ENCODE results near the gene CDH3. TPM values are rescaled to one million over a fixed set of nuclear protein-coding genes. Genes with fewer than 3 reads are reported as not detected.

The CDH3 gene
- polyA plus RNA-seq, 2 of the 4 experiments (the other 2 are of a cell fraction) = 0.08 to 0.25 TPM

GRCh38 chr16:68740628-68741346, 95.7 kb downstream of the CDH3 start:
- ATAC-seq = no peak
- peaks cover 73% of the 10 kb centered on the region for H3K4me1 ChIP-seq
- no peaks in the 10 kb centered on the region for H3K9me3 ChIP-seq
- H3K27ac ChIP-seq = peak overlapping the region; percentile 78 to 94
- H3K4me2 ChIP-seq = peak overlapping the region; percentile 72
- DNase-seq (ENCODE audit: low read depth in 1 of 2, low spot score in 1 of 2) = no peak
- FAIRE-seq = no peak
- ChIA-PET CTCF (interaction anchor here (0.6 to 2.5 kb wide), 8 partner anchors 20 to 212 kb away, joined by 3 to 8 read pairs (median 4); partner anchors contain the start of gene TANGO6), POLR2A (interaction anchor here (1.0 kb wide), 2 partner anchors 49 to 57 kb away, joined by 3 to 4 read pairs; no protein-coding TSS in a partner anchor)
- no peak overlapping the region for H3K4me3 ChIP-seq
- TF ChIP-seq POLR2A (IDR thresholded peaks at IDR 0.05; ENCODE audit: low read length) (no peak), GATA3 (IDR thresholded peaks at IDR 0.05; ENCODE audit: borderline replicate concordance) (no peak), CHD4 (IDR thresholded peaks at IDR 0.05; ENCODE audit: borderline replicate concordance) (no peak), FOXS1 (CRISPR knock-in tag; IDR thresholded peaks at IDR 0.05) (no peak), CEBPB (IDR thresholded peaks at IDR 0.05) (no peak), KDM5A (IDR thresholded peaks at IDR 0.05) (no peak), HOXA7 (CRISPR knock-in tag; IDR thresholded peaks at IDR 0.05) (no peak), RCOR1 (IDR thresholded peaks at IDR 0.05; ENCODE audit: low read depth, low read length) (no peak), ZSCAN20 (CRISPR knock-in tag; IDR thresholded peaks at IDR 0.05) (no peak), TP53 (CRISPR knock-in tag; IDR thresholded peaks at IDR 0.05) (no peak), HEYL (CRISPR knock-in tag; IDR thresholded peaks at IDR 0.05) (no peak), FOSL2 (IDR thresholded peaks at IDR 0.05) (no peak), FOSL2 (CRISPR knock-in tag; IDR thresholded peaks at IDR 0.05) (no peak), REST (IDR thresholded peaks at IDR 0.05) (no peak), FOSB (CRISPR knock-in tag; IDR thresholded peaks at IDR 0.05) (no peak), NFE2L2 (conservative IDR thresholded peaks at IDR 0.05; ENCODE audit: low read length) (no peak), BHLHE40 (IDR thresholded peaks at IDR 0.05; ENCODE audit: low read depth, low read length) (no peak)
- TF ChIP-seq, protein P1, sequence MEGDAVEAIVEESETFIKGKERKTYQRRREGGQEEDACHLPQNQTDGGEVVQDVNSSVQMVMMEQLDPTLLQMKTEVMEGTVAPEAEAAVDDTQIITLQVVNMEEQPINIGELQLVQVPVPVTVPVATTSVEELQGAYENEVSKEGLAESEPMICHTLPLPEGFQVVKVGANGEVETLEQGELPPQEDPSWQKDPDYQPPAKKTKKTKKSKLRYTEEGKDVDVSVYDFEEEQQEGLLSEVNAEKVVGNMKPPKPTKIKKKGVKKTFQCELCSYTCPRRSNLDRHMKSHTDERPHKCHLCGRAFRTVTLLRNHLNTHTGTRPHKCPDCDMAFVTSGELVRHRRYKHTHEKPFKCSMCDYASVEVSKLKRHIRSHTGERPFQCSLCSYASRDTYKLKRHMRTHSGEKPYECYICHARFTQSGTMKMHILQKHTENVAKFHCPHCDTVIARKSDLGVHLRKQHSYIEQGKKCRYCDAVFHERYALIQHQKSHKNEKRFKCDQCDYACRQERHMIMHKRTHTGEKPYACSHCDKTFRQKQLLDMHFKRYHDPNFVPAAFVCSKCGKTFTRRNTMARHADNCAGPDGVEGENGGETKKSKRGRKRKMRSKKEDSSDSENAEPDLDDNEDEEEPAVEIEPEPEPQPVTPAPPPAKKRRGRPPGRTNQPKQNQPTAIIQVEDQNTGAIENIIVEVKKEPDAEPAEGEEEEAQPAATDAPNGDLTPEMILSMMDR (IDR thresholded peaks at IDR 0.05) = no peak
- TF ChIP-seq, protein P2, sequence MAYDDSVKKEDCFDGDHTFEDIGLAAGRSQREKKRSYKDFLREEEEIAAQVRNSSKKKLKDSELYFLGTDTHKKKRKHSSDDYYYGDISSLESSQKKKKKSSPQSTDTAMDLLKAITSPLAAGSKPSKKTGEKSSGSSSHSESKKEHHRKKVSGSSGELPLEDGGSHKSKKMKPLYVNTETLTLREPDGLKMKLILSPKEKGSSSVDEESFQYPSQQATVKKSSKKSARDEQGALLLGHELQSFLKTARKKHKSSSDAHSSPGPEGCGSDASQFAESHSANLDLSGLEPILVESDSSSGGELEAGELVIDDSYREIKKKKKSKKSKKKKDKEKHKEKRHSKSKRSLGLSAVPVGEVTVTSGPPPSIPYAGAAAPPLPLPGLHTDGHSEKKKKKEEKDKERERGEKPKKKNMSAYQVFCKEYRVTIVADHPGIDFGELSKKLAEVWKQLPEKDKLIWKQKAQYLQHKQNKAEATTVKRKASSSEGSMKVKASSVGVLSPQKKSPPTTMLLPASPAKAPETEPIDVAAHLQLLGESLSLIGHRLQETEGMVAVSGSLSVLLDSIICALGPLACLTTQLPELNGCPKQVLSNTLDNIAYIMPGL (CRISPR knock-in tag; IDR thresholded peaks at IDR 0.05; ENCODE audit: borderline replicate concordance) = no peak
- WGBS (ENCODE audit: missing lambda C conversion rate) = 52% methylated on average over 9 of the region's 9 CpGs

DNA sequence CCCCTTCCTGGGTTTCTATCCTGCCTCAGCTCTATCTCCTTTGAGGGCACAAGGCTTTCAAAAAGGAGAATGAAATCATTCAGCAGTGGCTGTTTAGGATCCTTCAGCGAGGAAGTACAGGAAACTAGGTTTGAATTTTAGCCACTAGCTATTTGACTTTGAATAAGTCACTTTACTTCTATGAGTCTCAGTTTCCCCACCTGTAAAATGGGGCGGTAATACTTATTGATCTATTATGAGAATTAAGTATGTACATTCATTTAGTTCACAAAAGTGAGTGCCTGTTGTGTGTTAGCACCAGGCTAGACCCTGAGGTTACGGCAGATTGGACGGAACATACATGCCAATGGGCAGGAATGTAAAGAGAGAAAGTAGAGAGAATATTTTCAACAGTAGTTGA, 98.6 kb downstream of the CDH3 start:
- H3K4me3 ChIP-seq = no peak overlapping the region
- no peak for FAIRE-seq
- peak overlapping the region; percentile 72 for H3K4me2 ChIP-seq
- TF ChIP-seq USF2 (IDR thresholded peaks at IDR 0.05) (no peak), HDAC2 (IDR thresholded peaks at IDR 0.05) (0 out of 2 replicates have a peak, but pooled peaks have one; percentile 22), REST (IDR thresholded peaks at IDR 0.05) (no peak), JUN (IDR thresholded peaks at IDR 0.05) (no peak)
- CTCF ChIA-PET = interaction anchor here (1.2 to 1.9 kb wide), 4 partner anchors 9 to 159 kb away, joined by 3 to 10 read pairs (median 7); no protein-coding TSS in a partner anchor
- no peak for DNase-seq (ENCODE audit: low read depth in 1 of 2, low spot score in 1 of 2)
- 97% methylated on average over 4 of the region's 4 CpGs for WGBS (ENCODE audit: missing lambda C conversion rate)
- peak overlapping the region; percentile 78 to 94 for H3K27ac ChIP-seq
- no peaks in the 10 kb centered on the region for H3K9me3 ChIP-seq
- POLR2A ChIA-PET = interaction anchor here (0.6 kb wide), 1 partner anchor 28 kb away, joined by 4 read pairs; no protein-coding TSS in a partner anchor
- peaks cover 85% of the 10 kb centered on the region for H3K4me1 ChIP-seq
- ATAC-seq = no peak
